NCI-H2107 treated with DMSO at 0.1 percent for 48 hours (cell line): ENCODE results near the gene PDZD11.
"Not testable (repeated sequence)": the region's sequence is repeated elsewhere in the genome, so short reads cannot be mapped to it uniquely, and the experiment has no call there.

ENCODE experiments used
- DNase-seq: peaks from one replicate; lab custom pipeline; 2025; ENCODE audit not compliant: unreplicated experiment; lab: John Stamatoyannopoulos, UW

PDZD11 gene

GRCh38 chrX:70289793-70290770 is at the start of gene PDZD11, which contains the start of gene KIF4A:
Gene PDZD11 (minus strand): TSS chrX:70289927. CDS start chrX:70289341, 586 bp downstream.
Gene KIF4A (plus strand): TSS chrX:70290104. CDS start chrX:70290459, 355 bp downstream.
- peak; percentile 53 for DNase-seq

- no peak for DNase-seq
Observed at GRCh38 chrX:70338290-70338689, 48.6 kb upstream of the PDZD11 start.

GRCh38 chrX:70336767-70337166 is 47.0 kb upstream of the PDZD11 start:
- DNase-seq, result no peak

- no peak for DNase-seq
Observed at GRCh38 chrX:70332600-70332999, 42.9 kb upstream of the PDZD11 start.

GRCh38 chrX:70331161-70331560 is 41.4 kb upstream of the PDZD11 start:
- DNase-seq, result no peak

- no peak for DNase-seq
Observed at GRCh38 chrX:70324326-70324725, 34.6 kb upstream of the PDZD11 start.

- not testable (repeated sequence) for DNase-seq
Observed at GRCh38 chrX:70323628-70324027, 33.9 kb upstream of the PDZD11 start.

- no peak for DNase-seq
Observed at GRCh38 chrX:70322784-70323183, 33.1 kb upstream of the PDZD11 start.

- DNase-seq, result no peak
Observed at GRCh38 chrX:70313503-70313902, 23.8 kb upstream of the PDZD11 start.

GRCh38 chrX:70301716-70302115 is 12.0 kb upstream of the PDZD11 start:
- DNase-seq, result no peak

- DNase-seq, result no peak
Observed at GRCh38 chrX:70293621-70294020, 3.9 kb upstream of the PDZD11 start.

GRCh38 chrX:70292788-70293187 is 3.1 kb upstream of the PDZD11 start:
- no peak for DNase-seq

- DNase-seq, result no peak
Observed at GRCh38 chrX:70289168-70289792, 447 bp downstream of the PDZD11 start.

- DNase-seq, result no peak
Observed at GRCh38 chrX:70281951-70282350, 7.8 kb downstream of the PDZD11 start, which contains the start of gene RAB41. Gene RAB41 (plus strand): TSS chrX:70282172. CDS start chrX:70282218, 46 bp downstream.

- no peak for DNase-seq
Observed at GRCh38 chrX:70280573-70280972, 9.2 kb downstream of the PDZD11 start.

GRCh38 chrX:70279081-70279480 is 10.6 kb downstream of the PDZD11 start:
- no peak for DNase-seq

- DNase-seq, result not testable (repeated sequence)
Observed at GRCh38 chrX:70274029-70274428, 15.7 kb downstream of the PDZD11 start.

- no peak for DNase-seq
Observed at GRCh38 chrX:70268034-70268433, 21.7 kb downstream of the PDZD11 start, which contains the start of gene ARR3. Gene ARR3 (plus strand): TSS chrX:70268334. CDS start chrX:70269386, 1,052 bp downstream.

- DNase-seq, result no peak
Observed at GRCh38 chrX:70264784-70265183, 24.9 kb downstream of the PDZD11 start.

- peak; percentile 7 for DNase-seq
Observed at GRCh38 chrX:70262952-70263567, 26.7 kb downstream of the PDZD11 start.

- no peak for DNase-seq
Observed at GRCh38 chrX:70260104-70260503, 29.6 kb downstream of the PDZD11 start, which contains the start of gene P2RY4. Gene P2RY4 (minus strand): TSS chrX:70260204. CDS start chrX:70259624, 580 bp downstream.
